GM19239 (cell line): ENCODE results near the gene SMIM10.
"Not testable (repeated sequence)": the region's sequence is repeated elsewhere in the genome, so short reads cannot be mapped to it uniquely, and the experiment has no call there.

ENCODE experiments used
- DNase-seq: peaks from one replicate; pipeline ENCODE4 v3.0.0; 2011; ENCODE audit warnings: low spot score; ENCODE audit not compliant: insufficient read length
- FAIRE-seq: peaks from 2 replicates; lab custom pipeline; 2011; peaks lifted over from hg19 to GRCh38; lab: Jason Lieb, UNC

The SMIM10 gene

DNA sequence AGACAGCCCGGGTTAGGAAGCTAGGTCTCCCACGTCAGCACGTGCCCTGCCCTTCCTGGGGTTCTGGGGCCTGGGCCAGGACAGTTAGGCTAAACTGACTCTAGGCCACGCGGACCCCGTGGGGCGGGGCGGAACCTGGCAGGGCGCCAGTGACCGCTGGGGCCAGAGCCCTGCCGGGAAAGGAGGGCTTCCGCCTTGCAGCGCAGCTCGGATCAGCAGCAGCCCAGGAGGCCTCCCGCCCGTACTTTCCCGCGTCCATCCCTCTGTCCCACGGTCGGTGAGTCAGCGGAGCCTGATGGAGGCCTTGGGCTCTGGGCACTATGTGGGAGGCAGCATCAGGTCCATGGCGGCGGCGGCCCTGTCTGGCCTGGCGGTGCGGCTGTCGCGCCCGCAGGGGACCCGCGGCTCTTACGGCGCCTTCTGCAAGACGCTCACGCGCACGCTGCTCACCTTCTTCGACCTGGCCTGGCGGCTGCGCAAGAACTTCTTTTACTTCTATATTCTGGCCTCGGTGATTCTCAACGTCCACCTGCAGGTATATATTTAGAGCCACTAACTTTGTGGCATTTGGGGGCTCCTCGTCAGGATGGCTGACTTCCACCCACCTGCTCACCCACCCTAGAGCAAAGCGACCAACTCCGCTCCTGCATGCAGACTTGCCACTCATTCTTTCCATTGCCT is at the start of gene SMIM10:
TSS of gene SMIM10 (plus strand) at position 191 of the 681 bp plus-strand sequence. CDS start at position 296, 105 bp downstream.
- DNase-seq (no peak), FAIRE-seq (no peak)

DNA sequence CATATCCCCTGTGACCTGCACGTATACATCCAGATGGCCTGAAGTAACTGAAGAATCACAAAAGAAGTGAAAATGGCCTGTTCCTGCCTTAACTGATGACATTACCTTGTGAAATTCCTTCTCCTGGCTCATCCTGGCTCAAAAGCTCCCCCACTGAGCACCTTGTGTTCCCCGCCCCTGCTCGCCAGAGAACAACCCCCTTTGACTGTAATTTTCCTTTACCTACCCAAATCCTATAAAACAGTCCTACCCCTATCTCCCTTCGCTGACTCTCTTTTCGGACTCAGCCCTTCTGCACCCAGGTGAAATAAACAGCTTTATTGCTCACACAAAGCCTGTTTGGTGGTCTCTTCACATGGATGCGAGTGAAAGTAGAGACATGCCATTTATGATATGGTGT is 44.4 kb upstream of the SMIM10 start:
- FAIRE-seq, DNase-seq: not testable (repeated sequence)

DNA sequence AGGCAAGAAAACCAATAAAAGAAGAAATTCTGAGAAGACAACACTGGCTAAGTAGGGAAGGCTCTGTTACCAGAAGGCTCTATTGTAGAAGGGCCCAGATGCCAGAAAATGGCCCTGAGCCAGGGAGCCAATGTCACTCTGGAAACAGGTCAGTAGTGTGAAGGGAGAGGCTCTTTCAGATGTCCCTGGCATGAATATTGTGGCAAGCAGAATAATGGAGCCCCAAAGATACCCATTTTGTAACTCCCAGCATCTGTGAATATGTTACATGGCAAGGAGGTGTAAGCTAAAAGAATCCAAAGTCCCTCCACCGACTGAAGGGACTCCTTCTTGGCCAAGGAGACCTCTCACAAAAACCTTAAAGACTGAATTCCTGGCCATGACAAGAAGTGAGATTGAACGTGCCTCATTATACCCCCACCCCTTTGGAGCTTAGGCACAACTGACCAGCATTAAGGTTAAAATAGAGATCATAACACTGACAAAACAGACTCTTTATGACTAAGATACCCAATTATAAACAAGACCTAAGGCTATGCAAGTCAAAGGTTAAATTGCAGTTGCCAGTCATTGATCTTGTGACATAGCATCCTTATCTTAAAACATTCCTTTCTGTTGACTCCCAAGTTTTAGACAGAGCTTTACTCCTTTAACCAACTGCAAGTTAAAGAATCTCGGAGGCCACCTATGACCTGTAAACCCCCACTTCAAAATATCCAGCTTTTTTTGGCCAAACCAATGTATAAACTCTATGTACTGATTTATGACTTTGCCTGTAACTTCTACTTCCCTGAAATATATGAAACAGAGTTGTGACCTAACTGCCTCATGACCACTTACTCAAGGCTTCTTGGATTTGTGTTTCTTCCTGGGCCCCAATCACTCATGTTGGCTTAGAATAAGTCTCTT is 42.2 kb upstream of the SMIM10 start:
- DNase-seq (no peak), FAIRE-seq (no peak)

DNA sequence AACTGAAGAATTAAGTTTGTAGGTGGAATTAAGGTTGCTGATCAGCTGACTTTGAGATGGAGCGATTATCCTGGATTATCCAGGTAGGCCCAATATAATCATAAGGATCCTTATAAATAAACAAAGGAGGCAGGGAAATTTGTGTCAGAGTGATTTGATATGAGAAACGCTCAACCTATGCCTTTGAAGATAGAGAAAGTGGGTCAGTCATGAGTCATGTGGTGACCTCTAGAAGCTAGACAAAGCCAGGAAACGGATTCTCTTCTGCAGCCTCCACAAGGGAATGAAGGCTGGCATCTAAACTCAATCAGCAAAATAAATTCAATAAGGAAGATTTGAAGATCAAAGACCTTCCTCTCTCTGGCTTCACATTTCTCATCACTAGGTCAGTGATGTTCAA is 41.5 kb upstream of the SMIM10 start:
- FAIRE-seq = no peak
- DNase-seq = no peak

DNA sequence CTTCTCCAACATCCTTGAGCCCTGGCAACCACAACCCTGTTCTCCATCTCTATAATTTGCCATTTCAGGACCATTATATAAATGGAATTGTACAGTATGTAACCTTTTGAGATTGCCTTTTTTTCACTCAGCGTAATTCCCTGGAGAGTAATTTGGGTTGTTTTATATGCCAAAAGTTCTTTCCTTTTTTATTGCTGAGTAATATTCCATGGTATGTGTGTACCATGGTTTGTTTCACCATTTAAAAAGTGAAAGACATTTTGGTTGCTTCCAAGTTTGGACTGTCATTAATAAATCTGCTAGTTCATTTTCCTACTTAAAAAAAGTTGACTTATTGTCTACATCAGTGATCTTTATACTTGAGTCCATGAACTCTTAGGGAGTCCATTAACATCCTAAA is 33.0 kb upstream of the SMIM10 start:
- DNase-seq (no peak), FAIRE-seq (no peak)

DNA sequence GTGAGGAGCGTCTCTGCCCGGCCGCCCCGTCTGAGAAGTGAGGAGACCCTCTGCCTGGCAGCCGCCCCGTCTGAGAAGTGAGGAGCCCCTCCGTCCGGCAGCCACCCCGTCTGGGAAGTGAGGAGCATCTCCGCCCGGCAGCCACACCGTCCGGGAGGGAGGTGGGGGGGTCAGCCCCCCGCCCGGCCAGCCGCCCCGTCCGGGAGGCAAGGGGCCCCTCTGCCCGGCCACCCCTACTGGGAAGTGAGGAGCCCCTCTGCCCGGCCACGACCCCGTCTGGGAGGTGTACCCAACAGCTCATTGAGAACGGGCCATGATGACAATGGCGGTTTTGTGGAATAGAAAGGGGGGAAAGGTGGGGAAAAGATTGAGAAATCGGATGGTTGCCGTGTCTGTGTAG is 30.4 kb upstream of the SMIM10 start:
- FAIRE-seq, DNase-seq: not testable (repeated sequence)

DNA sequence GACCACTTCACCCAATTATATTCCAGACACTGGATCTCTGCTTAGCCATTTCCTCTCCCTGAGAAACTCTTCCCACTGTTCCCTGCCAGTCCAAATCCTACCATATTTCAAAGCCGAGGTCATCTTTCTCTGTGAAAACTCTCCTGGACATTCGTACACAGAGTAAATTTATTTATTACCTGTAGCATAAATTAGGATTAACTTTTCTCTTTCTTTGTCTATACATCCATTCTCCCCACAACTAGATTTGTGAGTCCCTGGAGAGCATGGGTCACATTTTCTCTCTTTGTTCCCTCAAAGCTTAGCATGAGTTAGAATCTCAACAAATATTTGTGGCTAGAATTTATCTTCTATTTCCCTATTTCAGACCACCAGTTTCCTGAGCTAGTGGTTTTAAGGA is 27.8 kb upstream of the SMIM10 start:
- no peak for DNase-seq

DNA sequence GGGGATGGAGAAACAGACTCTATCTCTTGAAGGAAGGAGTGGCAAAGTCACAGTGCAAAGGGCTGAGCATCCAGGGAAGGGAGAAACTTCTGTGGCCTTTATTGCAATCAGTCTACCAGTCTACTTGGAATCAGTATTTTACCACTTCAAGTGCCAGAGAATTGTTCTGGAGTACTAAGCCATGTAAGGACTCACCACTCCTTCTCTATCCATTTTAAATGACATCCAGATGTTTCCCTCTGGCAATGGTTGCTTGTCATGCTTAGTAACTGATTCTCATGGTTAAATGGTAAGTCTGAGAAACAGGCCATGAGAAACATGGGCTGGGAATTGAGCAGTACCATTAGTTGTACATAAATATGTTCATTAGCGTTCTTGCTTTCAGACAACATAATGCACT is 21.1 kb upstream of the SMIM10 start:
- no peak for FAIRE-seq
- no peak for DNase-seq

More for the DNA sequence above, 27.8 kb upstream of the SMIM10 start:
- no peak for FAIRE-seq

DNA sequence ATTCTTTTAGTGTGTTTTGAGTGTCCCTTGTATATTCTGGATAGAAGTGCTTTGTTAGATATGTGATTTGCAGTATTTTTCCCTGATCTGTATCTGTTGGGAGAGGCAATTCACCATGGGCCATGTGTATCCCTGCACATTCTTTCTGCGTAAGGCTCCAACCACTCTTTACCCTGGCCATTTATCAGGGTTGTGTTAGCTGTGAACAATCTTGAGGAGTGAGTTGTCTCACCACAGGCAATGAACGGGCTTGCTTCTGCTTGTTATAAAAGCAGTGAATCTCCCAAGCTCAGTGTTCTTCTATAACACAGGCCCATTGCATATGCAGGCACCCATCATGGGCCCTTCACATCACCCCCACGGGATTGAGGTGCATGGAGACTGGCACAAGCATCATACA is 18.9 kb upstream of the SMIM10 start:
- DNase-seq (no peak), FAIRE-seq (no peak)

DNA sequence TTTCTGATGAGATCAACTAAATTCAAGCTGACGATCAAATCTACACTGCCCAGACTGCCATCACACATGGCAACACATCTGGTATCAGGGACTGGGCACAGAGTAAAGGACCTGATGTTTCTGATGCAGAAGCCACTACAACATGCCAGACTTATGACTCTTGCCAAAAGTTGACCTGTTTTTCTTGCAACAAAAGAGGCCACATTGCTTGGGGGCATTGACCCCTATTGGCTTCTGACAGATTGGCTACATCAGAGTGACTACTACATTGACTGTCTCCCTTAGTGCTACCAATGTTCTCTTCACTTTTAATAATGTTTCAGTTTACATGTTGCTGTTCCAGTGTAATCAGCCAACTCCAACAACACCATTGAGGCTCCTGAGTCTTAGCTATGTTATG is 15.3 kb upstream of the SMIM10 start:
- no peak for FAIRE-seq
- DNase-seq = no peak

DNA sequence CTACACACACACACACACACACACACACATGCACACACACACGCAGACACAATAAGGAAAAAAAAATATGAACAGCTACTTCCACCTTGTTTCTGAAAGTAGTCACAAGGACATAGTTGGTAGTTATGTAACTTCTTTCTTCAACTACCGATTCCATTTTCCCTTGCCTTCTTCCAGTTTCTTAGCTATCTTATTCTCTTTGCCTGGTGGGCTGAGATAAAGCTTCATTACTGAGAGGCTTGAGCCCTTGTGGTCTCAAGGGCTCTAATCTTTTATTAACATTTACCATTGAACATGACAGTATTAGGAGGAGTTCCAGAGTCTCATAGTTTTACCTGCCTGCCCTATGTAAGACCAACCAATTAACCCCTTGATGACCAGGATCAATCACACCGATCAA is 8.9 kb upstream of the SMIM10 start:
- FAIRE-seq (no peak), DNase-seq (no peak)

DNA sequence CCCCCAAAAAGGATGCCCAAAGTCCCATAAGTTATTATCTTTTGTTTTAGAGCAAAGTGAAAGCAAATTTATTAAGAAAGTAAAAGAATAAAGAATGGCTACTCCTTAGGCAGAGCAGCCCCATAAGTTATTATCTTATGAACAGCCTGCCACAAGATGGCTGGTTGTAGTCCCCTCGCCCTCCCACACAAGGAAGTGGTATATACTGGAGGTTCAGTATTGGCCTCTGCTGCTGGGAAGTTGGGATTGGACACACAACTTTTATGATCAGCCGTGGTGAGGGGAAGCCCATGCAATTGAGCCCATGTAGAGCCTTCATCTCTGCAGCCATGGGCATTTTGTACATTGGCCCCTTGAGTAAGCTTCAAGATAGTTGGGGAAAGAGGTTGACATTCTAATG is 8.0 kb upstream of the SMIM10 start:
- FAIRE-seq = no peak

DNA sequence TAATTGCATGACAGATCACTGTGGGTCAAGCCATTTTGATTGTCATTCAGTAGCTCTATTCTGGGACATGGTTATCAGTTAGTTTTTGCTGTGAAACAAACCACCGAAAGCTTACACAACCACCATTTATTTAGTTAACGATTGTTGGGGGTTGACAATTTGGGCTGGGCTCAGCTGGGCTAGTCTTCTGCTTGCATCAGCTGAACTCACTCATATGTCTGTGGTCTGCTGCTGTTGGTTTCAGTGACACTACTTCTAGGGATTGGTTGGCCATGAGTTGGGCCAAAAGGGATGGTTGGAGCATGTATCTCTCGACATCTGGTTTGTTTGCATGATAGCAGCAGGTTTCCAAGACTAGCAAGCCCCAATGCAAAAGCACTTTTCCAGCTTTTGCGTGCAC is 5.3 kb upstream of the SMIM10 start:
- FAIRE-seq = no peak
- no peak for DNase-seq

More for the DNA sequence above, 8.0 kb upstream of the SMIM10 start:
- DNase-seq = no peak

DNA sequence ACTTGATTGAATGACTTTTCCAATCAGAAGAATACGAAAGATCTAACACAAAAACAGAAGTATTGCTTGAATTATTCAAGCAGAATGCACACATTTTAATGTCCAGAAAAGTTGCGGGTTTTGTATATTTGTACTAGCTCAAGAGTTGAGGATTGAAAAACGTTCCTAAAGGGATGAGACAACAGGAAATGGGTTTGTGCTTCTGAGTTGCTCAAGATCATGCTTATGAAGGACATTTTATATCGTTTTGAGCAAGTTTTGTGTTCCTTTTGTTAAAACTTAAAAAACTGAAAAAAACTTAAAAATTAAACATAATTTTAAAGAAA is 353 bp upstream of the SMIM10 start:
- DNase-seq (no peak), FAIRE-seq (no peak)

DNA sequence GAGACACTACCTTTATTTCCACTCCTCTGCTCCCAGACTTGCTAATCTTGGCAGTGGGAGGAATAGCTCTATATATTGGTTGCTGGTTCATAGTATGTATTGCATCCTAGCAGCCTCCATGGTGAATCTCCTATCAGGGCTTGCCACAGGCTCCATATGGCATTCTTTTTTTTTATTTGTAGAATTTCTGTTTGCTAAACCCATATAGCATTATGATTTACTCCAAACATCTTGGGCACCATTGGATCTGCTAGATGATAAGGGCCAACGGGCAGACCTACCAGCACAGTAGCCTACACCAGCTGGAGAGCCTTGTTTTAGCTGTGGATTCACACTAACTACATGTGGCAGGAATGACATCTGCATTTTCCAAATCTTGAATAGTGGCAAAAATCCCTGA is 6.9 kb downstream of the SMIM10 start:
- no peak for FAIRE-seq
- DNase-seq = no peak

DNA sequence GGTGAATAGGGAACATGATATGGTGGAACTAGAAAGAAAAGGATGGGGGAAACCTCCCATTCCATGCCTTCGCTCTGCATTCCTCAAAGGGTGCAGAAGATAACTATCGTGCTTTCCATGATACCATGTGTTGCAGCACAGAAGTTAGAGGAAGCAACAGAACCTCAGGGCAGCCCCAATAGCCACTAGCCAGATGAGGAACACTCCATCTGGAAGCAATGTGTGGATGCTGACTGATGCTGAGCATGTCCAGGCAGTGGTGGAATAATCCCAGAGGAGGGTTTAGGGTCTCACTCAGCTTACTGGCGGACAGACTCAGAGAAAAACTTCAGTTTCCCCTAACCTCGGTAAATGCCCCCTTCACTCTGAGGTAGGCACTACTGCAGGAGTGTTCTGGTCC is 7.5 kb downstream of the SMIM10 start:
- FAIRE-seq = no peak

DNA sequence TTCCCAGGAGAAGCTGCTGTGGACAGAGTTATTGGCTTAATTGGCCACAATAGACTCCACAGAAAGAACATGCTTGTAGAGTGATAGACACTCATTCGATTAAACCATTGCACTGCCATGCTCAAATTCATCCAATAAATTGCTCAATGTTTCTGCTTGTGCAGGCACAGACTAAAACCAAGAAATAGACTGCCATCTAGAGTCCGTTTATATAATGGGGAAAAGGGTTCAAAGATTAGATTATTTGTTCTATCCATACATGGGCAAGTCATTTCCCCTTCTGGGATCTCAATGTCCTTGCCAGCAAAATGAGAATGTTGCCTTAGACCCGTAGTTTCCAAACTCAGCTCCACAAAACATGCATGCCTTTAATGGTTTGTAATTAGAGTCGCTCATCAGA is 8.7 kb downstream of the SMIM10 start:
- FAIRE-seq (no peak), DNase-seq (no peak)

More for the DNA sequence above, 7.5 kb downstream of the SMIM10 start:
- no peak for DNase-seq

DNA sequence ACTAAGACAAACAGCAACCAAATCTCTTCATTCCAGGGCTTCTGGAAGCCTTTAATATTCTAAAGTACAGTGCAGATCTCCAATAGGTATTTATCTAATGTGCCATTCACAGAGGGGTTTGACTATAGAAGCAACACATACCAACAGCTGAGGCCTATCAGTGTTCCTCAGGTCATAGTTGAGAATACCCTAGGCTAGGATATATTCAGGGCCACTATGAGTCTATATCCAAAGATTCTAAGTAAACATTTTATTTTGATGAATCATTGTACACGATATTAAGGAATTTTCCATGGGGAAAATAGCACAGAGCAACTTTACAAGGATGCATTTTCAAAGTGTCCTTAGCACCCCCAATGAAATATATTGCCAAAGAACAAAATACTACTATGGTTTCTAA is 9.7 kb downstream of the SMIM10 start:
- no peak for FAIRE-seq
- DNase-seq = no peak

DNA sequence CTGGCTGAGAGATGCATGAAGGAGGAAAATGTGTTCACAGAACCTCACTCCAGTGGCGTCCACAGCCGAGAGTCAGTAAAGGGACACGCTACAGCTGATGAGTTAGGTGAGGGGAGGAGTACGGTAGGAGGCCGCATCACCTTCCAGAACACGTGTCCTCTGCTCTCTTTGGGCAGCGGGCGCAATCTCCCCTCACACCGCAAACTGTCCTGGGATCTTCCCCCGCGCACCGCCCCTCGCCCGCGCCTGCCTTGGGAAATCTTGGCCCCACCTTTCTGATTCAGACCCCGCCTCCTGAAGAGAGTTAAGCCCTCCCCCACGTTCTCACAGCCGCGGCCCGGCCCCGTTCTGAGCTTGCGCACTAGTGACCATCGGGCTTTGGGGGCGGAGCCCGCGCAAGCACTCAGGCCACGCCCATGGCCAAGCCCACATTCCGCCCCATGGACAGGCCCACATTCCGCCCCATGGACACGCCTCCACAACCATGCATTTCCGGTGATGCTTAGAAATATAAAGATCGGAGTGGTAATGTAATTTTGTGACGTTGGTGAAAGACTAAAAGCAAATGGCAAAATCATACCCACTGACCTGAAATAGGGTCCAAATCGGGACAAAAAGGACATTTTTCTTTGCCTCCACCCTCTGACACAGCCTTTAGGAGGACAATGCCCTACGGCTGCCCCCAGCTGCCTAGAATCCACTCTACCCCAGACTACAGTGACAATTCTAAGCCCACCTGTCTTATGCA is 13.3 kb downstream of the SMIM10 start:
- DNase-seq (peak; percentile 29), FAIRE-seq (peak; percentile 84)

DNA sequence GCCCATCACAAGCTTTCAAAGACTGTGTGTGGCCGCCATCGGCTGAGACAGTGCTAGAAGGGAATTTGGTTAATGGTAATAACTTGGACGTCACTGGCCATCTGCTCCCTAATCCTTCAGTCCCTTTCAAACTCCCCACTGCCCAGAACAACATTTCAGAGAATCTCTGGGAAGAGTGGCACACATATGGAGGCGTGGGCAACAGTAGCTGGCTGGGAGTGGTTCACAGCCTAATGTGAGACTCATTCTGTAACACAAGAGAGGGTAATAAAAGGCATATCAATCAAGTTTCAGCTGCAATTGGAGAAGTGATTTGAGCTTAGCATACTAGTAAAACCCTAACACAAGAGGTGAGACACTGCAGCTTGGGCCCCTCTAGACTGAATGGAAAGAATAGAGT is 15.4 kb downstream of the SMIM10 start:
- DNase-seq (no peak), FAIRE-seq (no peak)

DNA sequence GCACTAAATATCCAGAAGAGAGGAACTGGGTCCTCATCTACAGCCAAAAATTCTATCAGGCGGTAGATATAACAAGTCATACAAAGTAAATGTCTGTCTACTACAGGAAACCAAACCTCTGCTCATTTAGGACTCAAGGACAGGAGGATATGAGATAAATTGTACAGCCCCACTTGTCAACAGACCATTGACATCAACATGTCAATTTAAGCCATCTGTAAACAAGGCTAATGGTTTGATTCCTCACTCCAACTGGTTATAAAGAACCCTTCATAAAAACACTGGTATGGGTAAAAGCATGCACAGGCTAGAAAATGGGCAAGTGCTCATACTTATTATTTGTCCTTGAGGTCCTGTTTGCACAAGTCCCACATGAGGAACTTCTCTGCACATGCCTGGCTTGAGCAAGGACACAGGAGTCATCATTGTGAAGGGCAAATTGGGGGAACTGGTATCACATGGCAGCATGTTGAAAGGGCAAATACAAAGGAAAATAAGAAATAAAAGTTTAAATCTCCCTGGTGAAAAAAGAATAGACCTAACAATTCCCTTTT is 18.3 kb downstream of the SMIM10 start:
- no peak for FAIRE-seq
- no peak for DNase-seq
